Kidney (tissue), 22 donors: Measurements from ENCODE around the gene LACTB. TPM values are rescaled to one million over a fixed set of nuclear protein-coding genes. Genes with fewer than 3 reads are reported as not detected.
A peak's percentile ranks its signal among the peaks of the same experiment; 100 is the strongest.

Experiments used
- DNase-seq, 5 donors: peaks; one replicate each; pipeline ENCODE4 v3.0.0-alpha.2; 2013 to 2020
- FAIRE-seq: peaks from 2 replicates; lab custom pipeline; 2012; peaks lifted over from hg19 to GRCh38; lab: Jason Lieb, UNC
- H3K27ac ChIP-seq, 2 donors: one replicate each; pipeline ENCODE4 v1.7.0; 2013; ENCODE audit warnings: low read depth in 2 of 2, low read length in 2 of 2, inconsistent platforms in 1 of 2
- H3K27me3 ChIP-seq: one replicate; pipeline ENCODE4 v1.7.1; 2013; ENCODE audit warnings: low read length, inconsistent platforms; ENCODE audit not compliant: control insufficient read depth, insufficient read depth
- H3K36me3 ChIP-seq, 3 donors: one replicate each; pipeline versions ENCODE4 v1.7.0 to v1.7.1; 2013; ENCODE audit warnings: low read length in 3 of 3, control low read depth in 1 of 3, inconsistent platforms in 1 of 3; ENCODE audit not compliant: insufficient read depth in 3 of 3, control insufficient read depth in 2 of 3
- H3K4me1 ChIP-seq, 3 donors: one replicate each; pipeline versions ENCODE4 v1.7.0 to v1.7.1; 2013; ENCODE audit warnings: low read length in 3 of 3, inconsistent platforms in 1 of 3, low read depth in 1 of 3; ENCODE audit not compliant: control insufficient read depth in 2 of 3, insufficient read depth in 2 of 3
- H3K4me3 ChIP-seq, 3 donors: one replicate each; pipeline versions ENCODE4 v1.7.0 to v1.8.1; 2013; ENCODE audit warnings: low read length in 3 of 3, control low read depth in 1 of 3, inconsistent platforms in 1 of 3
- H3K9ac ChIP-seq, 3 donors: one replicate each; pipeline versions ENCODE4 v1.7.0 to v1.7.1; 2013; ENCODE audit warnings: low read length in 3 of 3, control low read depth in 1 of 3, inconsistent platforms in 1 of 3
- H3K9me3 ChIP-seq, 3 donors: one replicate each; pipeline versions ENCODE4 v1.7.0 to v1.7.1; 2013; ENCODE audit warnings: low read length in 3 of 3, control low read depth in 1 of 3, inconsistent platforms in 1 of 3; ENCODE audit not compliant: control insufficient read depth in 2 of 3, insufficient read depth in 1 of 3
- intact Hi-C: fragments of 100-400 bp; cut with DNase I; formaldehyde crosslinking; loops from one replicate; pipeline ENCODE4 v1.11.1; 2022
- long read RNA-seq, 10 donors: library from polyadenylated mRNA in 1 of 10; unstranded in 1 of 10; transcript quantifications; one replicate each; pipeline ENCODE4 v2.0.0 and lab custom pipeline, GENCODE V29; 2021 to 2026
- polyA plus RNA-seq: library from polyadenylated mRNA; stranded (reverse); fragments of 350-450 nt; fragmentation: Illumina TruSeq; extraction: RNeasy Lipid Tissue Mini Kit (QIAGEN cat#74804); gene quantifications from one replicate; pipeline ENCODE4 v1.2.3, GENCODE V29; 2014; ENCODE audit warnings: low read depth, low replicate concordance; ENCODE audit not compliant: insufficient read depth
- total RNA-seq: library from RNA; stranded (reverse); fragmentation: NEBNext Ultra II Directional; extraction: Animal tissue kit (Norgen Biotek cat#: 25700); gene quantifications from one replicate; pipeline ENCODE4 v1.2.1, GENCODE V29; 2021
- TF ChIP-seq, protein P1 (sequence below): IDR thresholded peaks from 3 replicates; pipeline ENCODE4 v1.5.1; 2012; ENCODE audit warnings: mild to moderate bottlenecking, moderate library complexity, borderline replicate concordance; ENCODE audit not compliant: insufficient read depth; ENCODE audit errors: extremely low read depth
- donor health status: control.
- donor health status: control.
- donor health status: control.
- donor health status: control.
- donor health status: control.
- donor health status: DM: yes; HTN: yes; CAD: no.
- donor health status: Normal renal cell carcinoma (clear cell type).

LACTB gene, protein sequence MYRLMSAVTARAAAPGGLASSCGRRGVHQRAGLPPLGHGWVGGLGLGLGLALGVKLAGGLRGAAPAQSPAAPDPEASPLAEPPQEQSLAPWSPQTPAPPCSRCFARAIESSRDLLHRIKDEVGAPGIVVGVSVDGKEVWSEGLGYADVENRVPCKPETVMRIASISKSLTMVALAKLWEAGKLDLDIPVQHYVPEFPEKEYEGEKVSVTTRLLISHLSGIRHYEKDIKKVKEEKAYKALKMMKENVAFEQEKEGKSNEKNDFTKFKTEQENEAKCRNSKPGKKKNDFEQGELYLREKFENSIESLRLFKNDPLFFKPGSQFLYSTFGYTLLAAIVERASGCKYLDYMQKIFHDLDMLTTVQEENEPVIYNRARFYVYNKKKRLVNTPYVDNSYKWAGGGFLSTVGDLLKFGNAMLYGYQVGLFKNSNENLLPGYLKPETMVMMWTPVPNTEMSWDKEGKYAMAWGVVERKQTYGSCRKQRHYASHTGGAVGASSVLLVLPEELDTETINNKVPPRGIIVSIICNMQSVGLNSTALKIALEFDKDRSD
- total RNA-seq: 17.6 TPM
- 16.8 TPM for polyA plus RNA-seq
- long read RNA-seq, donor 1, partial matches to known transcripts: 0 of 2 reads
- long read RNA-seq, donor 1, other reads (novel, unspliced or antisense): 0 of 2 reads
- long read RNA-seq, donor 2, partial matches to known transcripts: 0 of 4 reads
- long read RNA-seq, donor 2, other reads (novel, unspliced or antisense): 0 of 4 reads
- long read RNA-seq, donor 3, partial matches to known transcripts: 0 of 2 reads
- long read RNA-seq, donor 3, other reads (novel, unspliced or antisense): 0 of 2 reads
- long read RNA-seq, donor 4, partial matches to known transcripts: 0 of 3 reads
- long read RNA-seq, donor 4, other reads (novel, unspliced or antisense): 0 of 3 reads
- long read RNA-seq, donor 5: 0 reads
- long read RNA-seq, donor 6, partial matches to known transcripts: 0 of 3 reads
- long read RNA-seq, donor 6, other reads (novel, unspliced or antisense): 0 of 3 reads
- long read RNA-seq, donor 7, transcript LACTB-201 (6 exons, 1,972 nt): major isoform, 10 of 14 reads
- long read RNA-seq, donor 7, partial matches to known transcripts: 2 of 14 reads
- long read RNA-seq, donor 7, other reads (novel, unspliced or antisense): 2 of 14 reads
- long read RNA-seq, donor 8, partial matches to known transcripts: 0 of 2 reads
- long read RNA-seq, donor 8, other reads (novel, unspliced or antisense): 0 of 2 reads
- long read RNA-seq, donor 9: 0 reads
- long read RNA-seq, donor 10, partial matches to known transcripts: 117 of 384 reads
- long read RNA-seq, donor 10, other reads (novel, unspliced or antisense): 267 of 384 reads

DNA sequence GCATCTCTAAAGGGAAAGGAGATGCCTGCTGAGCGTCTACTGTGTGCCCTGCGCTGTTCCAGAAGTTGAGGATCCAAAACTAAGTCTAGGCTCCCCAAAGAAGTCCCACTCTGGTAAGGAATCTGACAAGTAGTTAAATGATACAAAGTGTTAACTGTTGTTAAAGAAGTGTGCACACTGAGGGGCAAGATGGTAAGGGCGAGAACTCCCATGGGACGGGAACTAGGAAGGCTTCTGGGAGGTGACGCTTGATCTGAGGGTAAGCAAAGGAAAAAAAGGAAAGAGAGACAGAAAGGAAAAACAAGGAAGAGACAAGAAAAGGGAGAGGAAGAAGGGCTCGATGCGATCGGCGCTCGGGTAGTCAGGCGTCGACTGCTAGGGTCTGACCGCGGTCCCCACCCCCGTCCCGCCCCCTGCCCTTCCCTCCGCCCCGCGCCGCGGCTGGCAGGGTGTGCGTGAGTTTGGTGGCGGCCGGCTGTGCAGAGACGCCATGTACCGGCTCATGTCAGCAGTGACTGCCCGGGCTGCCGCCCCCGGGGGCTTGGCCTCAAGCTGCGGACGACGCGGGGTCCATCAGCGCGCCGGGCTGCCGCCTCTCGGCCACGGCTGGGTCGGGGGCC is at the start of gene LACTB:
TSS of gene LACTB (plus strand) at position 480 of the 620 bp plus-strand sequence. CDS start at position 491, 11 bp downstream.
- intact Hi-C loops: no loop called here
- H3K4me3 ChIP-seq: peak within 1 kb of the TSS; percentile 75 to 87 (median 87)
- H3K27ac ChIP-seq: peak within 1 kb of the TSS; percentile 88 to 91
- no peaks in the 10 kb centered on the region for H3K4me1 ChIP-seq
- no peaks in the 10 kb centered on the region for H3K27me3 ChIP-seq
- DNase-seq (peak; percentile 94 to 97 (median 95)), FAIRE-seq (no peak)
- no peaks in the 10 kb centered on the region for H3K9me3 ChIP-seq
- H3K36me3 ChIP-seq: no peaks in the 10 kb centered on the region
- peak within 1 kb of the TSS; percentile 65 to 81 (median 80) for H3K9ac ChIP-seq
- TF ChIP-seq, protein P1, sequence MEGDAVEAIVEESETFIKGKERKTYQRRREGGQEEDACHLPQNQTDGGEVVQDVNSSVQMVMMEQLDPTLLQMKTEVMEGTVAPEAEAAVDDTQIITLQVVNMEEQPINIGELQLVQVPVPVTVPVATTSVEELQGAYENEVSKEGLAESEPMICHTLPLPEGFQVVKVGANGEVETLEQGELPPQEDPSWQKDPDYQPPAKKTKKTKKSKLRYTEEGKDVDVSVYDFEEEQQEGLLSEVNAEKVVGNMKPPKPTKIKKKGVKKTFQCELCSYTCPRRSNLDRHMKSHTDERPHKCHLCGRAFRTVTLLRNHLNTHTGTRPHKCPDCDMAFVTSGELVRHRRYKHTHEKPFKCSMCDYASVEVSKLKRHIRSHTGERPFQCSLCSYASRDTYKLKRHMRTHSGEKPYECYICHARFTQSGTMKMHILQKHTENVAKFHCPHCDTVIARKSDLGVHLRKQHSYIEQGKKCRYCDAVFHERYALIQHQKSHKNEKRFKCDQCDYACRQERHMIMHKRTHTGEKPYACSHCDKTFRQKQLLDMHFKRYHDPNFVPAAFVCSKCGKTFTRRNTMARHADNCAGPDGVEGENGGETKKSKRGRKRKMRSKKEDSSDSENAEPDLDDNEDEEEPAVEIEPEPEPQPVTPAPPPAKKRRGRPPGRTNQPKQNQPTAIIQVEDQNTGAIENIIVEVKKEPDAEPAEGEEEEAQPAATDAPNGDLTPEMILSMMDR: no peak

DNA sequence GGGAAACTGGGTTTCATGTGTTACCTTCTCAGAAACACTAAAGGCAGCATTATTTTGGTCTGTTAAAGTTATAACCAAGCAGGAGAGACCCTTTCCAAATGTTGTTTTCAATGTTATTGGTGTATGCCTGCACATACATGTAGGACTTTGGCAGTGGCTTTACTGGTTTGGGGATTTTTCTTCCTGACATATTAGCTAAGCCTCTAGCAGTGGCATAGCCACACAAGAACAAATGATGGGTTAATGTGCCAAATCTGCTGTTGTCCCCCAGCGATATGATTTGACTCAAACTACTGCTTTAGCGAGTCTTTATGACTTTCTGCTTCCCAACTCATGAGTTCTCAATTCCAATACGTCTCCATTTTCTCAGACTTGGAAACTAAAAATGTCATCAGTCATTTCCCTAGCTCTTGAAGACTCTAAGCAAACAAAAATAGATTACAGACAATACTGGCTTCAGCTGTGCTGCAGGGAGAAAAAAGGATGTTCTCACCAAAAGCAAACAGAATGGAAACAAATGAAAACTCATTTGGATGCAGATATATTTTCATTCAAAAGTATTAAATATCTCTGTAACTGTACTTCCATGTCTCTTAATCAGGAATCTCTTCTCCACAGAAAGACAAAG is 49.5 kb upstream of the LACTB start:
- intact Hi-C loops: no loop called here
- FAIRE-seq (no peak), DNase-seq (no peak)
- no peak overlapping the region for H3K4me3 ChIP-seq
- H3K9me3 ChIP-seq: no peaks in the 10 kb centered on the region
- no peak overlapping the region for H3K27ac ChIP-seq
- H3K36me3 ChIP-seq: peaks cover 3 to 22% (median 4%) of the 10 kb centered on the region in 3 donors
- H3K27me3 ChIP-seq: no peaks in the 10 kb centered on the region
- H3K4me1 ChIP-seq: peaks cover 0 to 3% (median 0%) of the 10 kb centered on the region in 3 donors
- TF ChIP-seq, protein P1: no peak
- no peak overlapping the region for H3K9ac ChIP-seq

DNA sequence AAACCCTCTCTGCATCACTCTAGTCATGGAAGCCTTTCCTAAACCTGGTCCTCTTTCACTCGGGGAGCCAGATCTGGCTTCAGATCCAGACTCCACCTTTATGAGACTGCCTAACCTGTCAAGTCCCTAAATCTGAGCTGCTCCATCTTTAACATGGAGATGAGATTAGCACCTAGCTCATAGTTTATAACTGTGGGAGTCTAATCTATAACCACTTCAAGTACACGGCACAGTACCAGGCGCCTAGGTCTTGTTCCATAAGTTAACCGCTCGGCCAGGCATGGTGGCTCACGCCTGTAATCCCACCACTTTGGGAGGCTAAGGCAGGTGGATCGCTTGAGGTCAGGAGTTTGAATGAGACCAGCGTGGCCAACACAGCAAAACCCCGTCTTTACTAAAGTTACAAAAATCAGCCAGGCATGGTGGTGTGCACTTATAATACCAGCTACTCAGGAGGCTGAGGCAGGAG is 48.8 kb upstream of the LACTB start:
- DNase-seq (no peak), FAIRE-seq (no peak)
- Histone ChIP-seq H3K9me3 (no peaks in the 10 kb centered on the region), H3K27me3 (no peaks in the 10 kb centered on the region), H3K27ac (no peak overlapping the region), H3K36me3 (peaks cover 3 to 15% (median 4%) of the 10 kb centered on the region in 3 donors), H3K9ac (no peak overlapping the region), H3K4me3 (no peak overlapping the region), H3K4me1 (peaks cover 0 to 3% (median 0%) of the 10 kb centered on the region in 3 donors)
- TF ChIP-seq, protein P1: no peak
- intact Hi-C loops: no loop called here
